Measurements from ENCODE around the gene LCE2A.
"Not testable (repeated sequence)": the region's sequence is repeated elsewhere in the genome, so short reads cannot be mapped to it uniquely, and the experiment has no call there.

DNA sequence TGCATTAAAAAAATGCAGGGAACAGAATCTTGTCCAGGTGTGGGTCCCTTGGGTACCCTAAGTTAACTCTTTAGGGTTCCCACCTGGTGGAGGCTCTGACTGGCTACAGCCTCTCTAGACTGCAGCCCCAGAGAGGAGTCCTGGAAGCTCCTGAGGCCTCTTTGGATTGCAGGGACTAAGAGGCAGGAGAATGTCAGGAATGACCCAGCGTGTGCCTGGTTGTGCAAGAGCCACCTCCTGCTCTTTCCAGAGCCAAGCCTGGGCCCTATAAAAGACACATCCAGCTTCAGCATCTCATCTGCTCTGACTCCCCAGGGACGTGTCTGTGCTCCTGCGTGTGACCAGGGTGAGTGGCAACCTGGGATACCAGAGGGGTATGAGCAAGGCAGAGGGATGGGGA lies 23.2 kb upstream of the LCE2A start, which contains the start of gene LCE2C:
- not testable (repeated sequence) for TF ChIP-seq EZH2 (IDR thresholded peaks at IDR 0.05; ENCODE audit: low read length, missing control alignments)
- TF ChIP-seq, protein P1, sequence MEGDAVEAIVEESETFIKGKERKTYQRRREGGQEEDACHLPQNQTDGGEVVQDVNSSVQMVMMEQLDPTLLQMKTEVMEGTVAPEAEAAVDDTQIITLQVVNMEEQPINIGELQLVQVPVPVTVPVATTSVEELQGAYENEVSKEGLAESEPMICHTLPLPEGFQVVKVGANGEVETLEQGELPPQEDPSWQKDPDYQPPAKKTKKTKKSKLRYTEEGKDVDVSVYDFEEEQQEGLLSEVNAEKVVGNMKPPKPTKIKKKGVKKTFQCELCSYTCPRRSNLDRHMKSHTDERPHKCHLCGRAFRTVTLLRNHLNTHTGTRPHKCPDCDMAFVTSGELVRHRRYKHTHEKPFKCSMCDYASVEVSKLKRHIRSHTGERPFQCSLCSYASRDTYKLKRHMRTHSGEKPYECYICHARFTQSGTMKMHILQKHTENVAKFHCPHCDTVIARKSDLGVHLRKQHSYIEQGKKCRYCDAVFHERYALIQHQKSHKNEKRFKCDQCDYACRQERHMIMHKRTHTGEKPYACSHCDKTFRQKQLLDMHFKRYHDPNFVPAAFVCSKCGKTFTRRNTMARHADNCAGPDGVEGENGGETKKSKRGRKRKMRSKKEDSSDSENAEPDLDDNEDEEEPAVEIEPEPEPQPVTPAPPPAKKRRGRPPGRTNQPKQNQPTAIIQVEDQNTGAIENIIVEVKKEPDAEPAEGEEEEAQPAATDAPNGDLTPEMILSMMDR (conservative IDR thresholded peaks at IDR 0.05 in 1 of 2, IDR thresholded peaks at IDR 0.05 in 1 of 2; ENCODE audit: low read depth in 1 of 2, low read length in 2 of 2) = not testable (repeated sequence)

Measured in fibroblast of lung (primary cell).